AG08395 (cell line): ENCODE results near the gene KCNT2.
"Not testable (repeated sequence)": the region's sequence is repeated elsewhere in the genome, so short reads cannot be mapped to it uniquely, and the experiment has no call there.

Experiments
- DNase-seq: peaks from one replicate; pipeline ENCODE4 v3.0.0; 2012; ENCODE audit warnings: mixed read lengths, low spot score

Gene KCNT2

DNA sequence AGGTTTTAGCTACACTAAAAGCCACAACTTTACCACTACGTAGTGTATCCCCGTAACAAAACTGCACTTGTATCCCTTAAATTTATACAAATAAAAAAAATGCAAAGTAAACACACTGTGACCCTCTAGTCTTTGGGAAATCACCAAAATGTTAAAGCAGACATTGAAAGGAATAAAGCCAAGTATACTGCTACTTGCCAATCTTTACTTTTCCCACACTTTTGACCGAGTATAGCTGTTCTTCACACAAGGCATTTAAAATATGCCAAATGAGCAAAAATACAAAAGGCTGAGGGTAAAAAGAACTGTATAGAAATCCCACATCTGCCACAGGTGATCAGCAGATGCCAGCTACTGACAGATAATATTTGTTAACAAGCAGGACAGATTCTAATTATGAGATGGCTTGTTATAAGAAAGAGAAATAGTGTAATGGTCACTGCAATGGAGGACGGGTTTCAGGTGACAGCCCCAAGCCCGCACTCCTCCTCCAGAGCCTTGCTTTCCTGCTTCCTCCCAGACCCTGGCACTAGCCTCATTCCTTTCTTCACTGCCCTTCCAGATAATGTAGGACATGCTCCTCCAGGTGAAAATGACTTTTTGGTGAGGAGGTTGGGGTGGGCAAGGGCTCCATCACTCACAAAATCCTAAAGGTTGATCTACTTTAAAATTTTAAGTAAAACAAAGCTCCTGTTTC, 18.1 kb downstream of the KCNT2 start:
- DNase-seq, result no peak

DNA sequence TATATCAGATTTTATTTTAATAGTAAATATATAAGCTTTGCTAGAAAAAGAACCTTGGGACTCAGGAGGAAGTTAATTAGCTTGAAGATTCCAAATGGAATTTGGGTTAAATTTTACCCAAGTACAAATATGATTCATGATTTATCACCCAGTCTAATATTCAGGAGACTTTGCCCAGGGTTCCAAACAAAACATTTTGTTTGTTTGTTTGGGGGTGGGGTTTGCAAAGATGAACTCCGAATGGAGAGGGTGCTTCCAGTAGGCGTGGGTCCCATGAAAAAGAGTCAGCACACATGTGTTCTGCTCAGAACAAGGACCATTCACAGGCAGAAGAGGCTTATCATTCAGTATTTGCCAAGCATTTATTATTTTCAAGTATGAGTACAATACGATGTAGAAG, 23.5 kb downstream of the KCNT2 start:
- no peak for DNase-seq

DNA sequence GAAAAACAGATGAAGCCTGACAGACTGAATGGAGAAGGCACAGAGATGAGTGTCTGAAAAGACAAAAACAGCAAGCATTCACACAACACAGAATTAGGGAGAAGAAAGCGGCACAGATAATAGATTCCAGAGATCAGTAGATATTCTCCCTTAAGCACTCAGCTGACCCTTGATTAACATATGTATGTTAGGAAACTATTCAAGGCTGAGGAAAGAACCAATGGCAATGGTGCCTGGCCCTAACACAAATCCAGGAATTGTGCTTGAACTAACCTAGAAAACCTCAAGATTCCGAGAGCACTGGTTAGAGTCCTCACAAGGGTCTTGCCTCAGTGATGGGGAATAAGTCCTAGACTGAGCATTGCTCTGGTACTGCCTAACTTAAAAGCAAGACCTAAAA, 30.9 kb downstream of the KCNT2 start:
- DNase-seq, result no peak

DNA sequence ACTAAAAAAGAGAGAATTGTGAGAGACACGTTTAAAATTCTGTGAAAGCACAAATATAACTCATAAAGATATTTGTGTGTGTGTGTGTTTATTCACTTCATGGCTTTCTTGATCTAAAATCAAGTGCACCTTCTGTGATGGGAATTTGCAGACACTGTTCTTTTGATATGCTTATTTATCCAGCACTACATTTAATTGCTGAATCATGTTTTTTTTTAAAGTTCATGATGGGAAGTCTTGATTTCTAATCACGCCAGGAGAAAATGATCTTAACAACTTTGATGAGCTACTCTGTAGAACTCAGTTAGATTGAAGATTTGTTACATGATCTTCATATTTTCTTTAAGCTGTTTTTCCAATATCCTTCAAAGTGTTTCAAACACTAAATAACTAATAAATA, 35.0 kb downstream of the KCNT2 start:
- DNase-seq, result no peak

DNA sequence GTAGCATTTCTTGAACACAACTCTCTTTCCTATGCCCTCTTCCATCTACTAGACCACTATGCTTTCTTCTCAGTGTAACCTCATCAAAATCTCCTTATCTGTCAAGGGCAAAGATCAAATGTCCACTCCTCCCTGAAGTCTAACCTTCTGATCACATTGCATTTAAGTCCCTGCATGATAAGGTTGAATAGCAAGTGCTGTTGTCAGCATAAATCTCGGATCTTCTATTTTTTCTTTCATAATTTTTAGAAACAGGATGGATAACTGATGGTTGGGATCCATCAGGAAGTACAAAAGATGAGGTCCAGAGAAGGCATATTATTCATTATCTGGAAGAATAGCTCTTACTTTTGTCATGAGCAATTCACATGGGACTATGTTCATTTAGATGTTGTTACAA, 41.0 kb downstream of the KCNT2 start:
- DNase-seq, result no peak

DNA sequence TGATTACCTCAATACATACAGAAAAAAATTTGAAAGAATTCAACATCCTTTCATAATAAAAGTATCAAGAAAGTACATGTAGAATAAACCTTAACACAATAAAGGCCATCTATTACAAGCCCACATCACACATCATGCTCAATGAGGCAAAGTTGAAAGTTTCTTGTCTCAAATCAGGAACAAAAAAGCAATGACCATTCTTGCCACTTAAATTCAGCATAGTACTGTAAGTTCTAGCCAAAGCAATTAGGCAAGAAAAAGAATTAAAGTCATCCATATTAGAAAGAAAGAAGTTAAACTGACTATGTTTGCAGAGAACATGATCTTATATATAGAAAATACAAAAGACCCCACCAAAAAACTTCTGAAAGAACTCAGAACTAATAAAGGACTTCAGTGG, 44.5 kb downstream of the KCNT2 start:
- no peak for DNase-seq

DNA sequence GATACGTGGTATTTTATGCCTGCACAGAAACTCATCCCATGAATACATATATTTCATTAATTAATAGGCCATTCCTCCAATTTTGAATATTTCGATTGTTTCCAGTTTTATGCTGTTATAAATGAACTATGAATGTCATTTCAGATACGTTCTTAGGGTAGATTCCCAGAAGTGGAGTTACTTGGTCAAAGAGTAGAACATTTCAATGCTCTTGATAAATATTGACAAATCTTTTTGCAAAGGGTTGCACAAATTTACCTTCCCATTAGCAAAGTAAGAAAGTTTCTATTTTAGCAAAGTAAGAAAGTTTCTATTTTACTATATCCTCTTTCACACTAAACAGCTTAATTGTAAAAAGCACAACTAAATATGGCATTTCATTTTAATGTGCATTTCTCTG, 48.9 kb downstream of the KCNT2 start:
- DNase-seq, result no peak

DNA sequence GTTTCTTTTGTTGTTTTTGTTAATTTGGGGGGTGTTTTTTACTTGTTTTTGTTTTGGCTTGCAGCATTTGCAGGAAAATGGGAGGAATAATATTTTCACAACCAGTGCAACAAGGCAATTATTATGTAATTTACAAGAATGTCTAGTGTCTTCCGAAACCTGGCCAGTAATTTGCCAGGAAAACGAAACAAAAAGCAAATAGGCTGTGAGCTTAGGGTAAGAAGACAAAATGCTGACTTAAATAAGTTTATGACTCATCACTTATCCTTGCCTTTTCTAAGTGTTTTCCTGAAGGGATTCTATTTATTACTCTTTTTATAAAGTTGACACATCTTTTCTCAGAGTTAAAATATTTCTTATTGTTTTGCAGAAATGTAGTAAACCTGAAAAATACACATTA, 49.8 kb downstream of the KCNT2 start:
- DNase-seq, result peak; percentile 66

DNA sequence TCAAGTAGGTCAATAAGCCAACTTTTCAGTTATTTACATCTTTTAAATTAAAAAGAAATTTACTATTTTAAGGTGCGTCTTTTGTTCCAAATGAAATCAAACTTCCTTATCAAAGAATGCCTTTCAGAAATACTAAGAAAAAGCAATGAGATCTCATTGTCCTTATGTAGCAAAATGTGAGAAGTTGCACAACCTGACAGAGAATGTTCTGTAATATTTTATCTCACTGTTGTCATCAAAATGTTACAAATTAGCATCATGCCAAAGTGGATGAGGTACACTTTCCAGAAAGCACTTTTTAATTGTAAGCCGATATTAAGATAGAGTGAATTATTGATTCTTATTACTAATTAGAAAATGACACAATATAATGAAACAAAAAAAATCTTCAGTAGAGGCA, 50.4 kb downstream of the KCNT2 start:
- DNase-seq, result no peak

DNA sequence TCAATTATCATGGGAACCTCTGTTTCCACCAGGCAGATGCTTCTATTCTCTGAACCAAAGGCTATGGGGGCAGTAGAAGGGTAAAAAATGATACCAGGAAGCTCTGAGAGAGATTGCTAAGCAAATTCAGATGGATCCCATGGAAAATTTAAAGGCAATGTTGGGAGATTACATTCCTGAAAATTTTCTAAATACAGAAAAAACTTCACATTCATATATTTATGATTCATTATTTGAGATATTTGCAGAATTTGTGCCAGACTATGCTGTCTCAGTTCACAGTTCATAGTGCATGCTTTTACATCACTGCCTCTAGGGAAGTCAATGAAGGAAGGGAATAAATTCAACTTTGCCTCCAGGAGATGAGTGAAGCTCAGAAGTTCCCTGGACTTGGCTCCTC, 57.5 kb downstream of the KCNT2 start:
- no peak for DNase-seq

DNA sequence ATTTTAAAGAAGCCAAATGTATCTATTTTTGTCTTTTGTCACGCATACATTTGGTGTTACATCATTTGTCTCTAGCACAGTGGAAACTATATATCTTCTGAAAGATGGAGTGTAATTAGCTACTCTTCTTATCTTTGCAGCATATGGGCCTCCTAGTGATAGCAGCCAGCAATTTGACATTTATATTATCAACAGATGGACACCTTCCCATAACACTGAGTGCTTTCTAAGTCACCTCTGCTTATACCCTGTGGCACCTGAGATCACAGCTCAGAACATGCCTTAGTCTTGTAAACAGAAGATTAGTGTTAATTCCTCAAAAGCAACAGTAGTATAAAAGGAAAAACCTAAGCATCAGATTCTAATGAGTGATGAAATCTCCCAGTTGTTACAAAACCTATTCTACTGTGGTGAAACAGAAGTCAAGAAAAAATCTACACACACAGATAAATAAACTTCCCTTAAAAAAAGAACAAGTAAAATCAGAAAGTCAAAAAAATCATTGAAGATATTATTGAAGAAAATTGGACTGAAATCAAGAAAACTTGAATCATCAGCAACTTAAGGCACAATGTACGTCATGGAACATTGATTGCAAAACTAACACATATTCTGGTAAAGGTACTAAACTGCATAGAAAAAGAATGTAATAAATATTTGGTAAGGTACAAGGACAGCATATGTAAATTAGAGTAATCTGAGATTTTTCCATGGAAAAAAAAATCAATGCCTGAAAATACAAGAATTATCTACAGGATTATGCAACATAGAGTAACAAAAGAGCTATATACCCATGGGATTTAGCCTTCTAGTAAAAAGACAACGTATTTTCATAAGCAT, 61.7 kb downstream of the KCNT2 start:
- no peak for DNase-seq

DNA sequence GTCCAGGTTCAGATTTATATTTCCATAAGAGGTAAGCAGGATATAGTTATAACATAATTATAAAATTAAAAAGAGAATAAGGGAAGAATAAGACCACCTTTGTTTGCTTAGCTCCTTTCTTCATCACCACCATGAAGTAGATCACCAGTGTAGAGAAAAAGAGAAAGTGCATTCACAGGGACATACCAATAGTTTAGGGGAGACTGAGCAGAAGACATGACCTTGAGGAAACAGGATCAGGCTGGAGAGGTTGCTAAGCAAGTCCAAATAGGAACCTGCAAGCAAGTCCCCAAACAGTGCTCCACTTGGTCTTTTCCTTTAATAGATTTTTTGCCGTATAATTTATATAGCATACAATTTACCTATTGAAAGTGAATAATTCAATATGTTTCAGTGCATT, 63.0 kb downstream of the KCNT2 start:
- DNase-seq, result no peak

DNA sequence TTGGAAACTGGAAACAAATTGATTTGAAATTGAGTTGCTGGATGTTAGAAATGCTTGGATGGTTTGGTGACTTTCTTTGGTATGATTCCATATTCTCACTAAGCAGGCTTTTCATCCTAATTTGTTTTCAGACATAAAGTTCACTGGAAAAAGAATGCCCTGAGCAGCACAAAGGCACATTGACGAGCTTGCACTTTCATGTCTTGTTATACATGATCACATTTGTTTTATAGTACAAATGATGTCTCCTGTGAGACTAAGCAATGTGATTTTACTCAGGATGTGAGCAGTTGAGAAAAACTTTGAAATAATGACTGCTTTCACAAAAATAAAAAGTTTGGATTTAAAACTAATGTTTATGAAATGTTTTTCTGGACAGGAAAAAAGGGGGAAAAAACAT, 63.6 kb downstream of the KCNT2 start:
- DNase-seq, result no peak

DNA sequence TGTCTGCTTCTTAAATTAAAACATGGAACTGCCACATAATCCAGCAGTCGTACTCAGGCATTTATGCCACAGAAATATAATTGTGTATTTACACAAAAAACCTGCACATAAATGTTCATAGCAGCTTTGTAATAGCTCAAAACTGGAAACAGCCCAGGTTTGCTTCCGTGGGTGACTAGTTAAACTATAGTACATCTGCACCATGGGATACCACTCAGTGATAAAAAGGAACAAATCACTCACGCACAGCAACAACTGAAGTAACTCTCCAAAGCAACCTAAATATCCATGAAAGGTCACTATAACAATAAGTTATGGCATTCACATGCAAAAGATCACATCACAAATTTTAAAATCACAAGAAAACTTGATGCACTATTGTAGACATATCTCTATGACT, 64.4 kb downstream of the KCNT2 start:
- no peak for DNase-seq

DNA sequence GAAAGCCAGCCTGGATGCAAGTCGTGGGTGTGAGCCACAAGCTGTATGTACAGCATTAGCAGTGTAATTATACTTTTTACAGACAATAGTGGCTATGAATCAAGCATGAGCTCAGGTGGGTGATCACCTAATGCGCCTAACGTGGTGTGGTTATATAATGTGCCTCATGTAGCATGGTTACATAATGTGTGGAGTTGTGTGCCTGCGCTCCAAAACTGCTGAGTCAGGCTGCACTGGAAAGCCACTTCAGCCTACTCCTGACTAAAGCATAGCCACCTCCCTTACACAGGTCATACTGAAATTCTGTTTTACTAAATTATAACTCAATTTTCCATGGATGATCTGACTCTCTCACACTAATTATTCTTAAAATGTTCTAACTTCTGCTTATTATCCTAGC, 69.8 kb downstream of the KCNT2 start:
- DNase-seq, result no peak

DNA sequence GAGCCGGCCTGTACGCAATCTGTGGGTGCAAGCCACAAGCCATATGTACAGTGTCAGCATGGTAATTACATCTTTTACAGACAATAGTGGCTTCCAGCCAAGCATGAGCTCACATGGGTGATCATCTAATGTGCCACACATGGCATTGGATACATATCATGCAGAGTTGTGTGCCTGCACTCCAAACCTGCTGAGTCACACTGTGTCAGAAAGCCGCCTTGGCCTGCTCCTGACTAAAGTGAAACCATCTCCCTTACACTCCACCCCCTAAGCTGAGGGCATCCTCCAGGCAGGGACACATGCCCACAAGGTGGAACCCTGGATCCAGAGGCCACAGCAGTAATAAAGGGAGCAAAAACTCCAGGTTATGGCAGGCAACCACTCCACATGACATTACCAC, 72.5 kb downstream of the KCNT2 start:
- no peak for DNase-seq

DNA sequence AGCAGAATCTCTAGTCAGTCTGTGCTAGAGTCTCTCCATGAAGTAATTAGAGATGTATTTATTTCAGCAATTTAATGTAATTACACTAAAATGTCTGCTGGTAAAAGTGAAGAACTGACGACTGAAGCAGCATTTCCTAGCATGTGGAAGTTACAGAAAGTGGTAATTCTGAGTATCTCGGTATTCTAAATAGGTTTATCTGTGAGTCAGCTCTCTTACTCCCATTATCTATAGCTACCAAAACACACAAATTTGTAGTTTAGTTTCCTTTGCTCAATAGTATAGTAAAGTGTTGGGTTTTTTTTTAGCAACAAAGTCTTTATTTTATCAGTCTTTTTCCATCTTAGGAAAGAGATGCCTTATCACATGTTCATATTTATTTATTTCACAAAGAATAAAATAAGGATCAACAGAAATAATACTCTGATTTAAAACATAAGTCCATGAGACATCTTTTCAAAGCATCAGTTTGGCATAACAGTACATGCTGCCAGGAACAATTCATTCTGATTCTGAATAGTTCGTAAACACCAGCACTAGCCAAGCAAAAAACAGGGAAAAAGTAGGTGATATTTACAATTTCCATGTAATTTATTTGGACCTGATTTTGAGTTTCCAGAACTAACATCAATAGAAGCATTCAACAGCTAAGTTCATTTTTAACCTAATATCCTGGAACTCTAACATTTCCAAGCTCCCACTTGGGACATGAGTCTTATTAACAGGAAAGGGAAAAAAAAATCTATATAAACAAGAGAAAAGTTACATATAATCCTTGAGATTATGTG, 76.3 kb downstream of the KCNT2 start:
- DNase-seq, result no peak

DNA sequence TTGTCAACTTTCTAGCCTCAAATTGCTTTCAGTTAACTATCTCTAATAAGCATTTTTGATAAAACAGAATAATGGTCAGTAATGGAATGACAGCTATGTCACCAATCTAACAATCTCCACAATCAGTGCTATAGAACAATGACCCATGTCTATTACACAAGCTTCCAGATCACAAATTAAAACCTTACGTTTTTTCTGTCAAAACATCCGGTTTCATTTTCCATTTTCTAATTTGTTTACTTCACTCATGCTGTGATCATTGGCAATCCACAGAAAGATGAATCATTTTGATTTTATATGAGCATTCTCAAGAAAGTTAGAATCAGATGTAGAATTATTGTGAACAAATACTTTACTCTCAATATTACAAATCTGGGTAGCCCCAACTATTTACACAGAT, 80.3 kb downstream of the KCNT2 start:
- DNase-seq, result no peak

DNA sequence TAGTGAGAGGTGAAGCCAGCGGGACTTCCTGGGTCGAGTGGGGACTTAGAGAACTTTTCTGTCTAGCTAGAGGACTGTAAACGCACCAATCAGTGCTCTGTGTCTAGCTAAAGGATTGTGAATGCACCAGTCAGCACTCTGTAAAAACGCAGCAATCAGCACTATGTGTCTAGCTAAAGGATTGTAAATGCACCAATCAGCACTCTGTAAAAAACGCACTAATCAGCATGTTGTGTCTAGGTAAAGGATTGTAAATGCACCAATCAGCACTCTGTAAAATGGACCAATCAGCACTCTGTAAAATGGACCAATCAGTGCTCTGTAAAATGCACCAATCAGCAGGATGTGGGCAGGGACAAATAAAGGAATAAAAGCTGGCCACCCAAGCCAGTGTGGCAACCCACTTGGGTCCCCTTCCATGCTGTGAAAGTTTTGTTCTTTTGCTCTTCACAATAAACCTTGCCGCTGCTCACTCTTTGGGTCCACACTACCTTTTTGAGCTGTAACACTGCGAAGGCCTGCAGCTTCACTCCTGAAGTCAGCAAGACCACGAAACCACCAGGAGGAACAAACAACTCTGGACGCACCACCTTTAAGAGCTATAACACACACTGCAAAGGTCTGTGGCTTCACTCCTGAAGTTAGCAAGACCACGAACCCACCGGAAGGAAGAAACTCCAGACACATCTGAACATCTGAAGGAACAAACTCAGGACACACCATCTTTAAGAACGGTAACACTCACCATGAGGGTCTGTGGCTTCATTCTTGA, 85.5 kb downstream of the KCNT2 start:
- DNase-seq, result not testable (repeated sequence)

DNA sequence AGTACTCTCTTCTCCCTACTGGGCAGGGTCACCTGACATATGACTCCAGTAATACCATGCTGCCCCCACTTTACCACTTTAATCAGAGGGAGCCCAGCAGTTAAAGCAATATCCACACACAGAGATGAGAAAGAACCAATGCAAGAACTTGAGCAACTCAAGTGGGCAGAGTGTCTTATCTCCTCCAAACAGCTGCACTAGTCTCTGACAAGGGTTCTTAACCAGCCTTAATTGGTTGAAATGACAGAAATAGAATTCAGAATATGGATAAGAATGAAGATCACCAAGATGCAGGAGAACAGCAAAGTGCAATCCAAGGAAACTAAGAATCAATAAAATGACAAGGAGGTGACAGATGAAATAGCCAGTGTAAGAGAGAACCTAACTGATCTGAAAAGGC, 91.0 kb downstream of the KCNT2 start:
- no peak for DNase-seq

DNA sequence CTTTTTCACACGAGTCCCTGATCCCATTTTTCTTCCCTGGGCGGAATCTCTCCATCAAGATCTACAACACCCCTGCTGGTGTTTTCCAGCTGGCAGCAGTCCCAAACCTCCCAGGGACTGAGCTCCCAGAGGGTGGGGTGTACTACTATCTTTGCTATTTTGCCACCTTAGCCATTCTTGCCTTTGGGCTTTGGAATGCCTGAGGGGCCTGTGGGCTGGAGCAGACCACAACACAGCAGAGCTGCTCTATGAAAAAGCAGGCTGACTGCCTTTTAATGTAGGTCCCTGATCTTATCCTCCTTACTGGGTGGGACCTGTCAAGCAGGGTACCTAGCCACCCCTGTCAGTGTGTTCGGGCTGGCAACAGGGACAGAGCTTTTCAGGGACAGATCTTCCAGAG, 91.9 kb downstream of the KCNT2 start:
- no peak for DNase-seq

DNA sequence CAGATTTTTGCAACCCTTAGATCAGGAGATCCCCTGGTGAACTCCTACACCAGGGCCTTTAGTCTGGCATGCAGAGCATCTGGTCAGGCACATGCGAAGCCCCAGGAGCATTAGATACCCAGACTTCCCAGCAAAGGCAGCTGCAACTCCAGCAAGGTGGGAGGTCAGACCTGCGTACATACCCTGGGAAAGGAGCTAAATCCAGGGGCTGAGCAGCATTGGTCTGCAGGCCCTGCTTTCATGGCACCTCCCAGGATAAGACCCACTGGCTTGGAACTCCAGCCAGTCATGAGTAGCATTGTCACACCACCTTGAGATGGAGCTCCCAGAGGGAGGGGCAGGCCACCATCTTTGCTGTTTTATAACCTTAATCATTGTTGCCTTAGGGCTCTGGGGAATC, 92.3 kb downstream of the KCNT2 start:
- no peak for DNase-seq
